CD4-positive, alpha-beta T cell treated with Interleukin-12 subunit alpha and Interleukin-12 subunit beta, for 1 hour (primary cell): ENCODE data around the gene AGK.
"Not testable (repeated sequence)": the region's sequence is repeated elsewhere in the genome, so short reads cannot be mapped to it uniquely, and the experiment has no call there.

Experiments
- DNase-seq: peaks from one replicate; pipeline ENCODE4 v3.0.0-alpha.2; 2020

AGK gene

GRCh38 chr7:141686074-141686473 lies 134.9 kb downstream of the AGK start:
- DNase-seq: no peak

GRCh38 chr7:141686670-141687069 lies 135.5 kb downstream of the AGK start:
- DNase-seq: no peak

GRCh38 chr7:141688043-141688442 lies 136.8 kb downstream of the AGK start:
- DNase-seq: no peak

- not testable (repeated sequence) for DNase-seq
Measured at GRCh38 chr7:141689072-141689825, 138.0 kb downstream of the AGK start.

GRCh38 chr7:141691540-141691939 lies 140.3 kb downstream of the AGK start:
- no peak for DNase-seq

- no peak for DNase-seq
Measured at GRCh38 chr7:141691961-141692360, 140.8 kb downstream of the AGK start.

GRCh38 chr7:141693082-141693481 lies 141.9 kb downstream of the AGK start:
- no peak for DNase-seq

DNA sequence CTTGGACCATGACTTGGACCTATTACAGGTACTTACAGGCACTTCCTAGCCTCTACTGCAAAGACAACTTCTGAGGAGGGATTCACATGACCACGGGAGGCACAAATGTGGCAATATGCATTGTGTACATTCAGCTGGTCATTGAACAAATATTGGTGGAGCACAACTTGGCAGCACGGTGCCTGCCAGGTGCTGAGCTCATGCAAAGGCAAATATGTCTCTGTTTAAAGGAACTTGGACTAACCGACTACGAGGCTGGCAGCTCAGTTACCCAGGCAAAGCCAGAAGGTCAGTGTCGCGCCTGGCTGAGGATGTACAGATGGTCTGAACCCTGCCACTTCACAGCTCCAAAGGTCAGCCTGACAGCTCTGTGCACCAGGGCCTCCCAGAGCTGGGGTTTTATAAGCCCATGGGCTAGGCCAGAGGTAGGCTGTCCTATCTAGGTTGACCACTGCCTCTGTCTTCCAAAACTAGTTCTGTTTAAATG lies 144.6 kb downstream of the AGK start:
- no peak for DNase-seq

- DNase-seq: no peak
Measured at GRCh38 chr7:141696348-141696747, 145.1 kb downstream of the AGK start.

GRCh38 chr7:141697211-141697871 lies 146.1 kb downstream of the AGK start:
- DNase-seq: no peak

DNA sequence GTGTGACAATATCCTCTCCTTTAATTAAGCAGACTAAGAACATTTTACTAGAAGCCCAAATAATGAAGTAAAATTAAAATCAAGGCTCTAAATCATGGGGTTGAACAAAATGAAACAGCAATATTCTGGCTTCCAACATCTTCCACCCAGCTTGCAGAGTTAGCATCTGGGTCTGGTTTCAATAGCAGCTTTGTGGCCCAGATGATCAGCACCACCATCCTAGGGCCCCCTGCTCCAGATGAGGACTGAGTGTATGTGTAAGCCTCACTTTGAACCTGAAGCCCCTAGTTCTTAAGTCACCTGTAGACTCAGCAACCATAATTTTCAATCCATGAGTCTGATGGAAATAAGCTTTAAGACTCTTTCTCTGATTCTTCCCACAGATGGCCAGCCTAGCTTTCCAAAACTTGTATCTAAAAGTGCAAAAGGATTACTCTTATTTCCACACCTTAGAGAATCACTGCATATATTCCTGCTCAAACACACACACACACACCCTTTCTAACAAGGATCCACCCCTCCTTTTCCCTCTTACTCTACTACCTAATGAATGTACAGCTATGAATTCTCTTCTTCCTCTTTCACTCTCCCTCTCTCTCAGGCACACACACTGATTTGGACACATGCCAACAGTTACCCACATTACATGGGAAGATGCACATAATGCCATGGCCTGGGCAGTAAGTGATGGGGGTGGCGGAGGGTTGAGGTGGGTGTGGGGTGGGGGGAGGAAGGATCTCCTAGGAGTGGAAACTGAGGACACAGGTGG lies 147.2 kb downstream of the AGK start:
- DNase-seq: no peak

- no peak for DNase-seq
Measured at GRCh38 chr7:141699860-141700259, 148.7 kb downstream of the AGK start.

DNA sequence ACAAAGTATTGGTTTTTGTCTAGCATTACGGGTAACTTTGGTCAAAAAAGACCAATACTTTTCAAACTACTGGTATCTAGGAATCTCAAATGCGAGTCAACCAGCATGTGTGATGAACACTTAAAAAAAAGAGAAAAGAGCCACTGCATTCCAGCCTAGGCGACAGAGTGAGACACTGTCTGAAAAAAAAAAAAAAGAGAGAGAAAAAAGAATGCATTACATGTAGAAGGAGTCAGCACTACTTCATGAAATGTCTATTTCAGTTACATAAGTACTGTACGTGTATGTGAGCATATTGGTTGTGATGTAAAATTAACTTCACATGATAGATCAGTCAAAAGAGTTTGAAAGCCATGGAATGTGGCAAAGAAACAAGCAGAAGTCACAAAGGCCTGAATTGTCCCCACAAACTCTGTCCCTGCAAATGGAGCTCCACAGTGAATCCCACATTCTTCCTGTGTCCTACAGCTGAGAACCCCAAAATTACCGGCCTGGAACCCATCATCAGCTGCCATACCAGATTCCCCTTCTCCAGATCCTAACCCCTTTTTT lies 149.2 kb downstream of the AGK start:
- no peak for DNase-seq

DNA sequence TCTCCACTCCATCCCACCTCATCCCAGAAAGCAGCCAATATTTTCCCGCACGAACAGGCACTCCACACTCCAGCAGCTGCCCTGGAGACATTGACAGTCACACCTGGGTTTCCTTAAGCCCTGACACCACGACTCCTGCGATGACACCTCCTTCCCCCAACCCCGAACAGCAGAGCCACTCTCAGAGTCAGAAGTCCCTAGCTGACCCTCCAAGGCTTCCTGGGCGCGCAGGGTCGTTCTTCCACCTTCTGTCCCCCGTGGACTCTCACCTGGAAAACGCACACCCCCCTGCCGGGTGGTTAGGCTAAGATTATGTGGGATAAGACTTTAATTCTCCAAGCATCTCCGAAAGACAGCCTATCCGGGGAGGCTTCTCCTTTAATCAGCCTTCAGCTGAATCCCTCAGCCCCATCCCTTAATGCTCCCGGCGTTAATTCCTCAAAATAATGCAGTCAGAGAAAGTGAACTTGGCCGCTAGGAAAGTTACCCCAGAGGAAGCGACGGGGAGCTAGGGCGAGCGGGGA lies 149.7 kb downstream of the AGK start:
- peak; percentile 19 for DNase-seq

GRCh38 chr7:141701489-141702046 lies 150.4 kb downstream of the AGK start:
- DNase-seq: peak; percentile 79

- peak; percentile 62 for DNase-seq
Measured at GRCh38 chr7:141702047-141702567, 150.9 kb downstream of the AGK start, which contains the start of gene DENND11. Gene DENND11, minus strand, starts transcription at chr7:141702166. Its CDS starts 13 bp downstream, at chr7:141702153.

GRCh38 chr7:141702892-141703291 lies 151.7 kb downstream of the AGK start:
- no peak for DNase-seq

DNA sequence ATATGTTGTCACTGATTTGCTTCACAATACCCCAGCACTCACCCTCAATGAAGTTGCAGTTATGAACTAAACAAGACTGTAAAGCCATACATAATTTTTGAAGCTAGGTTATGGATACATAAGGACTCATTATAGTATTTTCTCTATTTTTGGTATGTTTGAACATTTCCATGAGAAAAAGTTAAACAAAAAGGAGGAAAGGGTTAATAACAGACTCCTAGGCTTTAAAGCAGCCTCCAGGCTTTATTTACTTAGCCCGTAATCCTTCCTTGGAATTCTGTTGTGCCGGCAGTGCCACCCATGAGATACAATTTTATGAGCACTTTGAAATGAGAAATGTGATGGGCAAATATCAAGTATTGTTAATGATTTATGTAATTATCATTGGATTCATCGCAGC lies 152.9 kb downstream of the AGK start:
- no peak for DNase-seq

GRCh38 chr7:141704741-141705140 lies 153.5 kb downstream of the AGK start:
- no peak for DNase-seq
